ENCODE data around the gene CMKLR1.

Gene CMKLR1

GRCh38 chr12:108325549-108325948 is 13.6 kb downstream of the CMKLR1 start:
- Histone ChIP-seq H3K9ac (no peak overlapping the region), H3K4me2 (no peak overlapping the region), H4K20me1 (ENCODE audit: insufficient read depth) (no peaks in the 10 kb centered on the region), H3K27me3 (ENCODE audit: insufficient read depth, low read depth) (no peaks in the 10 kb centered on the region), H3K27ac (no peak overlapping the region), H3K79me2 (ENCODE audit: insufficient read depth, low read depth) (no peaks in the 10 kb centered on the region), H3K36me3 (ENCODE audit: insufficient read depth) (no peaks in the 10 kb centered on the region), H3K4me1 (ENCODE audit: low read depth, poor library complexity, severe bottlenecking) (no peaks in the 10 kb centered on the region), H2AFZ (ENCODE audit: low read depth) (no peak overlapping the region), H3K4me3 (IDR thresholded peaks at IDR 0.05; ENCODE audit: insufficient read depth, low read depth, low read length) (no peak overlapping the region)
- TF ChIP-seq CTCF (conservative IDR thresholded peaks at IDR 0.05; ENCODE audit: low read depth, low read length): no peak

GRCh38 chr12:108325018-108325358 is 14.1 kb downstream of the CMKLR1 start:
- Histone ChIP-seq H3K4me1 (ENCODE audit: low read depth, poor library complexity, severe bottlenecking) (no peaks in the 10 kb centered on the region), H3K27ac (no peak overlapping the region), H3K4me3 (IDR thresholded peaks at IDR 0.05; ENCODE audit: insufficient read depth, low read depth, low read length) (no peak overlapping the region), H3K79me2 (ENCODE audit: insufficient read depth, low read depth) (no peaks in the 10 kb centered on the region), H2AFZ (ENCODE audit: low read depth) (no peak overlapping the region), H3K4me2 (no peak overlapping the region), H4K20me1 (ENCODE audit: insufficient read depth) (no peaks in the 10 kb centered on the region), H3K9ac (no peak overlapping the region), H3K36me3 (ENCODE audit: insufficient read depth) (no peaks in the 10 kb centered on the region), H3K27me3 (ENCODE audit: insufficient read depth, low read depth) (no peaks in the 10 kb centered on the region)
- TF ChIP-seq CTCF (conservative IDR thresholded peaks at IDR 0.05; ENCODE audit: low read depth, low read length): no peak

GRCh38 chr12:108324351-108325017 is 14.6 kb downstream of the CMKLR1 start:
- Histone ChIP-seq H3K27ac (no peak overlapping the region), H3K79me2 (ENCODE audit: insufficient read depth, low read depth) (no peaks in the 10 kb centered on the region), H2AFZ (ENCODE audit: low read depth) (no peak overlapping the region), H3K9ac (no peak overlapping the region), H4K20me1 (ENCODE audit: insufficient read depth) (no peaks in the 10 kb centered on the region), H3K27me3 (ENCODE audit: insufficient read depth, low read depth) (no peaks in the 10 kb centered on the region), H3K4me1 (ENCODE audit: low read depth, poor library complexity, severe bottlenecking) (no peaks in the 10 kb centered on the region), H3K36me3 (ENCODE audit: insufficient read depth) (no peaks in the 10 kb centered on the region), H3K4me3 (IDR thresholded peaks at IDR 0.05; ENCODE audit: insufficient read depth, low read depth, low read length) (no peak overlapping the region), H3K4me2 (no peak overlapping the region)
- TF ChIP-seq CTCF (conservative IDR thresholded peaks at IDR 0.05; ENCODE audit: low read depth, low read length): no peak

GRCh38 chr12:108323581-108323980 is 15.5 kb downstream of the CMKLR1 start:
- H2AFZ ChIP-seq (ENCODE audit: low read depth): no peak overlapping the region

More at GRCh38 chr12:108323581-108323980, 15.5 kb downstream of the CMKLR1 start:
- Histone ChIP-seq H3K4me1 (ENCODE audit: low read depth, poor library complexity, severe bottlenecking) (no peaks in the 10 kb centered on the region), H3K4me3 (IDR thresholded peaks at IDR 0.05; ENCODE audit: insufficient read depth, low read depth, low read length) (no peak overlapping the region), H3K27ac (no peak overlapping the region), H3K79me2 (ENCODE audit: insufficient read depth, low read depth) (no peaks in the 10 kb centered on the region), H4K20me1 (ENCODE audit: insufficient read depth) (no peaks in the 10 kb centered on the region), H3K27me3 (ENCODE audit: insufficient read depth, low read depth) (no peaks in the 10 kb centered on the region), H3K4me2 (no peak overlapping the region), H3K9ac (no peak overlapping the region), H3K36me3 (ENCODE audit: insufficient read depth) (no peaks in the 10 kb centered on the region)
- no peak for TF ChIP-seq CTCF (conservative IDR thresholded peaks at IDR 0.05; ENCODE audit: low read depth, low read length)
